Liver (tissue), 9 donors: Measurements from ENCODE around the gene TSPAN18. TPM values are rescaled to one million over a fixed set of nuclear protein-coding genes. Genes with fewer than 3 reads are reported as not detected.

Source experiments
- DNase-seq: peaks from one replicate; pipeline ENCODE4 v3.0.0-alpha.2; 2017; ENCODE audit warnings: low spot score
- H3K27ac ChIP-seq, 2 donors: one replicate each; pipeline ENCODE4 v1.7.0; 2013; ENCODE audit warnings: inconsistent platforms in 2 of 2, low read length in 2 of 2, control low read depth in 1 of 2, low read depth in 1 of 2, mild to moderate bottlenecking in 1 of 2
- H3K27me3 ChIP-seq, 4 donors: one replicate each; pipeline versions ENCODE4 v1.6.1 to v1.7.0; 2013; ENCODE audit warnings: low read length in 3 of 4, inconsistent platforms in 1 of 4, mild to moderate bottlenecking in 1 of 4, moderate library complexity in 1 of 4; ENCODE audit not compliant: control insufficient read depth in 4 of 4, insufficient read depth in 4 of 4
- H3K36me3 ChIP-seq, 4 donors: one replicate each; pipeline versions ENCODE4 v1.6.1 to v1.7.0; 2013; ENCODE audit warnings: low read length in 3 of 4, mild to moderate bottlenecking in 3 of 4, low read depth in 1 of 4, moderate library complexity in 1 of 4; ENCODE audit not compliant: control insufficient read depth in 4 of 4, insufficient read depth in 3 of 4
- H3K4me1 ChIP-seq, 4 donors: one replicate each; pipeline versions ENCODE4 v1.6.1 to v1.7.0; 2013; ENCODE audit warnings: low read length in 3 of 4, mild to moderate bottlenecking in 3 of 4, moderate library complexity in 1 of 4; ENCODE audit not compliant: control insufficient read depth in 4 of 4, insufficient read depth in 4 of 4
- H3K4me3 ChIP-seq, 3 donors: one replicate each; pipeline versions ENCODE4 v1.6.1 to v1.7.0; 2013; ENCODE audit warnings: low read length in 3 of 3, control low read depth in 1 of 3, low read depth in 1 of 3, mild to moderate bottlenecking in 1 of 3
- H3K9ac ChIP-seq, 2 donors: one replicate each; pipeline ENCODE4 v1.7.0; 2013; ENCODE audit warnings: low read length in 2 of 2, mild to moderate bottlenecking in 2 of 2, moderate library complexity in 2 of 2, control low read depth in 1 of 2, low read depth in 1 of 2
- H3K9me3 ChIP-seq, 4 donors: one replicate each; pipeline versions ENCODE4 v1.6.1 to v1.7.0; 2013; ENCODE audit warnings: low read length in 3 of 4; ENCODE audit not compliant: control insufficient read depth in 4 of 4
- ATF3 ChIP-seq: IDR thresholded peaks from 2 replicates; pipeline ENCODE4 v1.6.1; 2016; ENCODE audit warnings: antibody characterized with exemption
- CTCF ChIP-seq: fragments of 150-350 bp; IDR thresholded peaks from 2 replicates; pipeline ENCODE4 v1.5.1; 2017; ENCODE audit warnings: improper control_type of control experiment, low read depth, low read length; ENCODE audit not compliant: missing input control
- FOXA1 ChIP-seq: IDR thresholded peaks from 2 replicates; pipeline ENCODE4 v1.6.1; 2016; ENCODE audit warnings: antibody characterized with exemption
- FOXA2 ChIP-seq: IDR thresholded peaks from 2 replicates; pipeline ENCODE4 v1.6.1; 2016; ENCODE audit warnings: antibody characterized with exemption
- GABPA ChIP-seq, 2 donors: IDR thresholded peaks in 1 of 2; conservative IDR thresholded peaks in 1 of 2; 2 replicates each; pipeline ENCODE4 v1.6.1; 2016; ENCODE audit warnings: antibody characterized with exemption in 2 of 2, mild to moderate bottlenecking in 1 of 2, moderate library complexity in 1 of 2
- HNF4A ChIP-seq, 2 donors: conservative IDR thresholded peaks; 2 replicates each; pipeline ENCODE4 v1.6.1; 2016; ENCODE audit warnings: antibody characterized with exemption in 2 of 2, mild to moderate bottlenecking in 2 of 2
- HNF4G ChIP-seq: IDR thresholded peaks from 2 replicates; pipeline ENCODE4 v1.6.1; 2016; ENCODE audit warnings: antibody characterized with exemption
- JUND ChIP-seq, 2 donors: IDR thresholded peaks; 2 replicates each; pipeline ENCODE4 v1.6.1; 2016; ENCODE audit warnings: antibody characterized with exemption in 2 of 2
- MAX ChIP-seq: IDR thresholded peaks from 2 replicates; pipeline ENCODE4 v1.6.1; 2016; ENCODE audit warnings: antibody characterized with exemption
- NR2F2 ChIP-seq: IDR thresholded peaks from 2 replicates; pipeline ENCODE4 v1.6.1; 2016; ENCODE audit warnings: antibody characterized with exemption
- RAD21 ChIP-seq, 2 donors: IDR thresholded peaks; 2 replicates each; pipeline ENCODE4 v1.6.1; 2016; ENCODE audit warnings: antibody characterized with exemption in 2 of 2, mild to moderate bottlenecking in 2 of 2
- REST ChIP-seq: IDR thresholded peaks from 2 replicates; pipeline ENCODE4 v1.6.1; 2016; ENCODE audit warnings: antibody characterized with exemption, mild to moderate bottlenecking
- RXRA ChIP-seq, 2 donors: IDR thresholded peaks; 2 replicates each; pipeline ENCODE4 v1.6.1; 2017 to 2018; ENCODE audit warnings: antibody characterized with exemption in 2 of 2, mild to moderate bottlenecking in 1 of 2
- SP1 ChIP-seq: IDR thresholded peaks from 2 replicates; pipeline ENCODE4 v1.6.1; 2018; ENCODE audit warnings: antibody characterized with exemption, mild to moderate bottlenecking
- TAF1 ChIP-seq: conservative IDR thresholded peaks from 2 replicates; pipeline ENCODE4 v1.6.1; 2016; ENCODE audit warnings: antibody characterized with exemption, mild to moderate bottlenecking
- ZBTB33 ChIP-seq: IDR thresholded peaks from 2 replicates; pipeline ENCODE4 v1.6.1; 2016; ENCODE audit warnings: antibody characterized with exemption
- WGBS: extraction: QIAGEN DNeasy Blood & Tissue Kit; methylation state at CpG from one replicate; pipeline ENCODE4 v1.1.7; 2013; 5-methylcytosine and 5-hydroxymethylcytosine counted together
- polyA plus RNA-seq, 2 donors: library from polyadenylated mRNA; stranded (reverse) in 1 of 2; unstranded in 1 of 2; fragments of 200-250 nt in 1 of 2; fragments of >200 nt in 1 of 2; fragmentation: Nextera tagmentation in 1 of 2; extraction: Ambion mirVana in 1 of 2; gene quantifications; one replicate each; pipeline versions ENCODE4 v1.2.1 to v1.2.3, GENCODE V29; 2013 to 2015
- total RNA-seq, 2 donors: library from RNA; depleted of rRNA; stranded (reverse); fragments of >200 nt; gene quantifications; one replicate each; pipeline ENCODE4 v1.2.3, GENCODE V29; 2014
- donor health status: healthy.
- donor health status: healthy.
- donor health status: healthy.
- donor health status: healthy.
- donor health status: healthy.

Gene TSPAN18
- total and polyA plus RNA-seq, 4 donors = 1.2 to 5.0 (median 2.8) TPM

- 56% methylated on average over 7 of the region's 7 CpGs for WGBS
- Histone ChIP-seq H3K9me3 (no peaks in the 10 kb centered on the region), H3K4me3 (no peak overlapping the region), H3K9ac (no peak overlapping the region), H3K27me3 (no peaks in the 10 kb centered on the region), H3K27ac (no peak overlapping the region), H3K36me3 (no peaks in the 10 kb centered on the region), H3K4me1 (peaks cover 2 to 11% (median 7%) of the 10 kb centered on the region in 4 donors)
- TF ChIP-seq GABPA (IDR thresholded peaks at IDR 0.05 in 1 of 2, conservative IDR thresholded peaks at IDR 0.05 in 1 of 2) (no peak), ATF3 (no peak), REST (no peak), ZBTB33 (no peak), FOXA2 (no peak), HNF4A (conservative IDR thresholded peaks at IDR 0.05) (no peak), NR2F2 (no peak), HNF4G (no peak), RAD21 (IDR thresholded peaks at IDR 0.05) (no peak), CTCF (no peak), SP1 (no peak), JUND (IDR thresholded peaks at IDR 0.05) (no peak), MAX (no peak), FOXA1 (no peak), TAF1 (no peak), RXRA (IDR thresholded peaks at IDR 0.05) (no peak)
- DNase-seq = no peak
Measured at GRCh38 chr11:44960200-44960845, 233.6 kb downstream of the TSPAN18 start.
